ENCODE measurements around the gene SHLD3.
"Not testable (repeated sequence)": the region's sequence is repeated elsewhere in the genome, so short reads cannot be mapped to it uniquely, and the experiment has no call there.

Gene SHLD3, protein sequence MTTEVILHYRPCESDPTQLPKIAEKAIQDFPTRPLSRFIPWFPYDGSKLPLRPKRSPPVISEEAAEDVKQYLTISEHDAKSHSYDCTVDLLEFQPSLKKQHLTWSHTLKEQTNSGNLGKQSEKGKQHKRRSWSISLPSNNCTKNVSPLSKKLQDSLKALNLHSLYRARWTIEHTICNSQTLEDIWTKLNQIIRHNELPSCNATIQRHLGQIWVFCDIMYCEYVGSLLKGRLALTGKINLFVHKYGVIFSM

DNA sequence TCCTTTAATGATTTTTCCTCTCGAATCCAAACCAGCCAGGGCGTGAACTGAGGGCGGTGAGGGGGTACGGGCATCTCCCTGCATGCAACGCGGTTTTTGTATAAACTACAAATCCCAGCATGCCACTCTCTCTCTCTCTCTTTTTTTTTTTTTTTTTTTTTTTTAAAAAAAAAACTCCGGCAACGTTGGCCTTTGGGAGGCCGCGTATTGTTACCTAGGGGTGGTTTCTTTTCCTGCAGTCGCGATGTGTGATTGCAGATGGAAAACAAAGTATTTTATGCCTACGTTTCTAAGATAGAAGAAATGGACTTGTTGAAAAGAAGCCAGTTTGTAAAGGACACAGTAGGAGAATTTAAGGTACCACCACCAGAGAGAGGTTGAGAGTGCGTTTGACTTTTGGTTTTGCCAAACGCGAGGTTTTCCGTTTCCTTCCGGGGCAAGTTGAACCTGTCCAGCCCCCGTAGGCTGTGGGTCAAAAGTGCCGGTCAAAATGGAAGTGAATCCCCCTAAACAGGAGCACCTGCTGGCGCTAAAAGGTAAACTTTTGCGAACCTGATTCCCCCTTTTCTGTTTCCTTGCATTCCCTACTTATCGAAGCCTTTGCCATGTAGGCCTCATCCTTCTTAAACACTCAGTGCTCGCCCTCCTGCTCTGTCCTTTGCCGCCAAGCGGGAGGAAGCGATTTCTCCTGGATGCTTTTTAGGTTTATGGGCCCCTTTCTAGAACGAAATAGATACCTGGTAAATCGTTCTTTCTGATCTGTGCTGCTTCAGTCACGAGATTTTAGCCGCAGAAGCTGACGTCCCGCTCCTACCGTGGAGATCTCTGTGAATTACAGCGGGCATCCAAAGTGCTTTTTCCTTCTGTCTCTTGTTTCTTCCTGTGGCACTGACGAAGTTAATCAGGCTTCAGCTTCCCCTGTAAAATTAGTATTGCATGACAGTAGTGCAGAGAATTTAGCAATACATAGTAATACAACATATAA lies at the start of gene SHLD3, which contains the start of gene TRAPPC13:
Gene SHLD3, plus strand, starts transcription at position 457 of the 985 bp plus-strand sequence. CDS start 4,561 bp downstream, outside the sequence.
Gene TRAPPC13, plus strand, starts transcription at position 457 of the 985 bp plus-strand sequence. Its CDS starts 34 bp downstream, at position 491.
- peak; percentile 91 for DNase-seq (ENCODE audit: low spot score)

DNA sequence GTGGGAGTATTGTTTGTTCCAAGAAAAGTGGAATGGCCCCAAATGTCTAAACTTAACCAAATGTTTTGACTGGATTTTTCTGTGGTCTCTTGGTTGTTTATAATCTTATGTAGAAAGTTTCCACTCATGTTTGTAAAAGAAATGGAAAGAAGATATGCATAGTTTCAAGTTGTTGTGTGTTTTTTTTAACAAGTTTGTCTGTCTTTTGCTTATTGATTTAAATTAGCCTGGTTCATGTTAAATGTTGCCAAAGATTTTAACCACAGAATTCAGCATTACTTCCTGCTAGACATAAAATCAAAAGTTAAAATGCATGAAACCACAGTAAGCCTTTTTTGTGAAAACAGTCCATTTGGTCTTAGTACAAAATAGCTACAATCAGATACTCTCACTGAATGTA lies 47.7 kb upstream of the SHLD3 start:
- no peak for DNase-seq (ENCODE audit: low spot score)

DNA sequence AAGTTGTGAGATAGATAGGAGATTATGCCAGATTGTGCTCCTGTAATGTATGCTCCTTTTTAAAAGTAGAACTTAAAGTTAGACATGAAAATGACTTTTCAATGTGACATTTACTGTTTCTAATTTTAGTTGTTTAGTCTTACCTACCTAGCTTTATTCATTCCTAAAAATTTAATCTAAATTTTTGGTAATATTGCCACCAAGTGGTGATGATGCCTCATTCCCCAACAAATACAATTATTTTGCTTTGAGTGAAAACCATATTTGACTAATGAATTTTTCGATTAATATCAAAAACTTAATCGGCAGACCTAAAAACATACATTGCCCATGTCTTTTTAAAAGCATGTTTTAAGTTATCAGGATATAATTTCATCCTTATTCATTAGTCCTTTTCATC lies 36.1 kb upstream of the SHLD3 start:
- DNase-seq (ENCODE audit: low spot score): no peak

DNA sequence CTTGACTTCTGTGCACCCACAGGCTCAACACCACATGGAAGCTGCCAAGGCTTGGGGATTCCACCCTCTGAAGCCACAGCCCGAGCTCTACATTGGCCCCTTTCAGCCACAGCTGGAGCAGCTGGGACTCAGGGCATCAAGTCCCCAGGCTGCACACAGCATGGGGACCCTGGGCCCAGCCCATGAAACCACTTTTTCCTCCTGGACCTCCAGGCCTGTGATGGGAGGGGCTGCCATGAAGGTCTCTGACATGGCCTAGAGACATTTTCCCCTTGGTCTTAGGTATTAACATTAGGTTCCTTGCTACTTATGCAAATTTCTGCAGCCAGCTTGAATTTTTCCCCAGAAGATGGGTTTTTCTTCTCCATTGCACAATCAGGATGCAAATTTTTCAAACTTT lies 23.1 kb upstream of the SHLD3 start:
- not testable (repeated sequence) for DNase-seq (ENCODE audit: low spot score)

DNA sequence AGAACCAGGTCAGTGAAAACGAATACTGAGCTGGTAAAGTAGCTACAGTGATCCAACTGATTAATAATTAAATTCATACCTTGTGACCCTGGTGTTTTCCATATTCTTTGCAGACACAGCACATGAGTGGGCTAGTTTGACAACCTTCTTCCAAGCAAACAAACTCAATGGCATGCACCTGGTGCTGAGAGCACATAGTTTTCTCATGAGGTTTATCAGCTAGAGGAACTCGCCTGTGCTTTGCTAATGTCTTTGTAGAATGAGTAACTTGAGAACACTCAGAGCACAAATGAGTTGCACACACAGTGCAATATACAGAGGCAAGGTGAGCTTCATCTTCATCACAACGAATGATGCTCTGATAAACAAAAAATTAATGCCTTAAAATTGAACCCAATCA lies 13.3 kb upstream of the SHLD3 start:
- DNase-seq (ENCODE audit: low spot score): no peak

DNA sequence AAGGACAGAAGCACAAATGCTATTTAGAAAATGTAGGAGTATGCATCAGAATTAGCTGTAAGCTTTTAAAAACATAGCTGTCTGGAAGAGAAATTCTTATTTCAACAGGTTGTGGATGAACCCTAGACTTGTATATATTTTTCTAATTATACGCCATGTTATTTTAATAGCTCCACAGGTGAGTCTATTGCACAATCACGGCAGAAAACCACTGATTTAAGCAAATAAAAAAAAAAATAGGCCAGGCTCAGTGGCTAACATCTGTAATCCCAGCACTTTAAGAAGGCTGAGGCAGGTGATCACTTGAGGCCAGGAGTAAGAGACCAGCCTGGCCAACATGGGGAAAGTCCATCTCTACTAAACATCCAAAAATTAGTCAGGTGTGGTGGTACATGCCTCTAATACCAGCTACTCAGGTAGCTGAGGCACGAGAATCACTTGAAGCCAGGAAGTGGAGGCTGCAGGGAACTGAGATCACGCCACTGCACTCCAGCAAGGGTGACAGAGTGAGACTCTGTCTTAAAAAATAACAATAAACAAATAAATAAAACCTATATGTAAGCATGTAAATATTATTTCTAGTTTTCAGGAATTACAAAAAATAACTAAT lies 12.4 kb upstream of the SHLD3 start:
- DNase-seq (ENCODE audit: low spot score): no peak

DNA sequence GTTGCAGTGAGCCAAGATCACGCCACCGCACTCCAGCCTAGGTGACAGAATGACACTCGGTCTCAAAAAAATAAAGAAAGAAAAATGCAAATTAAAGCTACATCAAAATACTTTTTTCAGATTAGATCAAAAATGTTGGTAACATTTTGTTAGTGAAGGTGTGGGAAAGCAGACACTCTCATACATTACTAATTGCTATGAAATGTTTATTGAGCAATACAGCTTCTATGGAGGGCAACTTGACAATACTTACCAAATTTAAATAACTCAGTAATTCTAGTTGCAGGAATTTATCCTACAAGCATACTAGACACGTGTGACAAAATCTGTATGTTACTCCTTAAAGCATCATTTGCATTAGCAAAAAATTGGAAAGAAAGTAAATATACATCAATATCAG lies 4.8 kb upstream of the SHLD3 start:
- DNase-seq (ENCODE audit: low spot score): no peak

DNA sequence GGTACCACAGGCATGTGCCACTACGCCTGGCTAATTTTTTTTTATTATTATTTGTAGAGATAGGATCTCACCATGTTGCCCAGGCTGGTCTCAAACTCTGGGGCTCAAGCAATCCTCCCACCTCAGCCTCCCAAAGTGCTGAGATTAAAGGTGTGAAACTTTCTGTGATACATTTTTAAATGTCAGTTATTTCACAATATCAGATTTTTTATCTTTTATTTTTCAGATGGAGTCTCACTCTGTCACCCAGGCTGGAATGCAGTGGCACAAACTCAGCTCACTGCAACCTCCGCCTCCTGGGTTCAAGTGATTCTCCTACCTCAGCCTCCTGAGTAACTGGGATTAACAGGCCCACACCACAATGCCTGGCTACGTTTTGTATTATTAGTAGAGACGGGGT lies 2.9 kb upstream of the SHLD3 start:
- DNase-seq (ENCODE audit: low spot score): not testable (repeated sequence)

DNA sequence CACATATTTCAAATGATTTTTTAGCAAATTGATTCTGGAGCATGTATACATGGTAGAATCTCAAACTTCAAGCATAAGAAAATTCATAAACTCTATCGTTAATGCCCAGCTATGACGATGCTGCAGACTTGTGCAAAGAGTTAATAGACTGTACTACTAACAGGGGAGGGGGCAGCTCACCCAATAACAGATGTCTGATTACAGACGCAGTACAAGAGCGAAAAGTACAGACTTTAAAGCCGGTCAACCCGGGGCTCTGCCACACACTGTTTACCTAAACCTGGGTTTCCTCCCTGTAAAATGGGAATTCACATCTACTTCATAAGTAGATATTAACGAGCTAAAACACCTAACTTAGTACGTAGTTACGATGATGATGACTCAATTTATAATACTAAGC lies 1.3 kb upstream of the SHLD3 start:
- peak; percentile 0 for DNase-seq (ENCODE audit: low spot score)

DNA sequence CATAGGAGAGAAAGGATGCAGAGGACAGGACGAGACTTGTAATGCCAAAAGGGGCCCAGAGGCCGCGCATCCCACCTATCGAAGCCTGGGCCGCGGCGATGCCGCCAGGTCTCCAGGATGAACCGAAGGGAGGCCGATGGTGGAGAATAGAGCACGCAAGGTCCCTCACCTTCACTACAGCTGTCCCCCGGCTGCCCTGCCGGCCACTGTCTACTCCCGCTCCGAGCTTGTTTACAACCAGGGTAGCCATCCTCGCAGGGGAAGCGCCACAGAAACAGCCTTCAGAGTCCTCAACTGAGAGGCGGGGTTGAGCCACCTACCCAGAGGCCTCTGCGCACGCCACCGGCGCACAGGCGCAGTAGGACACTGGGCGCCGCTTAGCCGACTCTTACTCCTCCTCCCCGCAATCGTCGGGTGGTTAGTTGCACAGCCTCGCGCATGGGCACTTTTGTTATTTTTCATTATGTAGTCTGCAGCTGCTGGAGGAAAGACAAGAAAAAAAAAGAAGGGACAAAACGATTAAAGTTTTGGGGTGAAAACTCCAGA lies 729 bp upstream of the SHLD3 start, which contains the start of gene TRIM23:
Gene TRIM23, minus strand, starts transcription at position 309 of the 546 bp plus-strand sequence. Its CDS starts 59 bp downstream, at position 250.
- peak; percentile 92 for DNase-seq (ENCODE audit: low spot score)

DNA sequence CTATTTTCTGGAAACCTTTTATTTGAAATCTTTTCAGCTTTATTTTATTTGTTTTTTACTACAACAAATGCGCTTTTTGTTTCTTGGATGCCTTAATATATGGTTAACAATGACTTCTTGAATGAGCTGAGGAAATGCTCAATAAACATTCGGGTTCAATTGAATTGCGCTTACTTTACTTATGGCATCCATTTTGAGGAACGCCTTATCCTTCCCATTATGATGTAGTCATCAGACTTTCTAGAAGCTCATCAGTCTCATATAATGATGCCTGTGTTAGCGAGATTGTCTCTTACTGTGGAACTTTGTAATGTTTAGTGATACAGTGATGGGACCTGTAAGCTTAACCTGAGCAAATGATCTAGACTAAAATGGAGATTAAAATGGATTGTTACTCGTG lies 916 bp downstream of the SHLD3 start:
- no peak for DNase-seq (ENCODE audit: low spot score)

DNA sequence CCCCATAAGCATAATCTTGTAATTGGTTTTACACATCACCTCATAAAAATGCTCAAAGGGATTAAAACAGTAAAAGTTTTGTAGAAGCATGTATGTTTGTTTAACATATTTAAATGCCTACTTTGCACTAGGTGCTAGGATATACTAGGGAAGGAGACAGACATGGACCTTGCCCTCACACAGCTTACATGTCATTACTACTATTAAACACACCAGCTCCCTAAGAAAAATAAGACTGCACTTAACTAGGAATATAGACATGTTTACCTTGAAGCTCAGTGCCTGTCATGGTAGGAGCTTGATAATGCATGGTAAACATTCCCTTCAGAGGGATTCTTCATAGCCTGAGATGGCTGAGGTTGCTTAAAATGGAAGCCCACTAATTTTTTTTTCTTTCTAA lies 6.2 kb downstream of the SHLD3 start:
- DNase-seq (ENCODE audit: low spot score): no peak

DNA sequence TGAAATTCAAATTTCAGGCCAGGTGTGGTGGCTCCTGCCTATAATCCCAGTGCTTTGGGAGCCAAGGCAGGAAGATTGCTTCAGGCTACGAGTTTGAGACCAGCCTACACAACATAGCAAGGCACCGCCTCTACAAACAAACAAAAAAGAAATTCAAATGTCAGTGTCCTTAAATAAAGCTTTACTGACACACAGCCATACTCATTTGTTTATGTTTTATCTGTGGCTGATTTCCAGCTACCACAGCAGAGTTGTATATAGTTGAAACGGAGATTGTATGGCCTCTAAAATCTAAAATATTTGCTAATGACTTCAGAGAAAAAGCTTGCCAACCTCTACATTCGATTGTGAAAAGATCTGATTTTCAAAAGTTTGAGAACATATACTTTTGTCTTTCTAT lies 15.4 kb downstream of the SHLD3 start:
- DNase-seq (ENCODE audit: low spot score): no peak

DNA sequence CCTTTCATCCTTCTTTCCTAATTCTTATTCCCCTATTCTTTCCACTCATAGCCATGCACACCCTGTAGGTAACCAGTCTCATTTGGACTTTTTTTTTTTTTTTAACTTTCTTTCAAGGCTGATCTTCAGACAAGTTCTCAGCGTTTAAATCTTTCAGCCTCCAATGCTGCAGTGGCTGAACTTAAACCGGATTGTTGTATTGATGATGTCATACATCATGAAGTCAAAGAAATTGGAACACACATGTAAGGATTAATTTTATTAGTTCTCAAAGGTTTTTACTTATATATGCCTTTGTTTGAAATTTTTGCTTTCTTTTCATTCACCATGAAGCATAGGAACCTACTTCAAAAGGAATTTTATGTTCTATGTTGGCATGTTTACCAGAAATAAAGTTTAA lies 22.1 kb downstream of the SHLD3 start:
- DNase-seq (ENCODE audit: low spot score): no peak

DNA sequence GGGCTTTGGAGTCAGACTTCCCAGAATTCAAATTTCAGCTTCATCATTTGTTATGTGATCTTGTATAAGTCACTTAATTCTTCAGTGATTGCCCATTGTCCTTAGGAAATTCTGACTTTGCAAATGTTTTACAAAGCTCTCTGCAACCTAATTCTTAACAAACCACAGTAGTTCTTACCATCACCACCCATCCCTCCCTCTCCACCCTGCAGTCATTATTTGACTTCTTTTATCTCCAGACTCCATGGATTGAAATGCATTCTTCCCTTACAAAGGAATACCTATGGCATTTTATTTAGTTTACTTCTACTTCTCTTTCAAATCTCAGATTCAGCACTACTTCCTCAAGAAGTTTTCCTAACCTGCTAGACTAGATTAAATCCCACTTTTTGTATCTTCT lies 23.1 kb downstream of the SHLD3 start:
- no peak for DNase-seq (ENCODE audit: low spot score)

DNA sequence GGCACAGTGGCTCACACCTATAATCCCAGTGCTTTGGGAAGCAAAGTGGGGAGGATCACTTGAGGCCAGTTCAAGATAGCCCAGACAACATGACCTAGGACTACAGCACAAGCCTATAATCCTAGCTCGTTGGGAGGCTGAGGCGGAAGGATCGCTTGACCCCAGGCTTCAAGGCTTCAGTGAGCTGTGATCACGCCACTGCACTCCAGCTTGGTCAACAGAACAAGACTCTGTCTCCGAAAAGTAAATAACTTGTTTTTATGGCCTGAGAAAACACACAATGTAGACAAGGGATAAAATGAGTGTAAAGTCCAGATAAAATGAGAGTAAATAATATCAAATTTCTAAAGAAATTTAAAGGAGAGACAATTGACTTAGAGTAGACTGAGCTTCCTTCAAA lies 26.3 kb downstream of the SHLD3 start:
- DNase-seq (ENCODE audit: low spot score): no peak

DNA sequence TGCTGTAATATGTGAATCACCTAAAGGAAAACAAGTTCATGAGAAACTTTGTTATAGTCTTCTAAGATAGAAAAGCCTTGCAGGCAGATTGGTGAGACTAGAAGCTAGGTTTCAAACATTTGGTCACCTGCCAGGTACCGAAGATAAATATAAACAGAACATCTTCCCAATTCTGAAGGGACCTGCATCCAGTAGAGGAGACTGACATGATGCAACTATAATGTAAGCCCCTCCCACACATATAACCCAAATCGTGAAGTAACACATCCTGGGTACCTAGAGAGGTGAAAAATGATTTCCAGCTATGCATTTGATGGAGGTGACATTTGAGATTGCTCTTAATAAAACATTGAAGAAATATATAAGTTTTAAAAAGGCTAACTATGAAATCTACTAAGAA lies 29.9 kb downstream of the SHLD3 start:
- no peak for DNase-seq (ENCODE audit: low spot score)

DNA sequence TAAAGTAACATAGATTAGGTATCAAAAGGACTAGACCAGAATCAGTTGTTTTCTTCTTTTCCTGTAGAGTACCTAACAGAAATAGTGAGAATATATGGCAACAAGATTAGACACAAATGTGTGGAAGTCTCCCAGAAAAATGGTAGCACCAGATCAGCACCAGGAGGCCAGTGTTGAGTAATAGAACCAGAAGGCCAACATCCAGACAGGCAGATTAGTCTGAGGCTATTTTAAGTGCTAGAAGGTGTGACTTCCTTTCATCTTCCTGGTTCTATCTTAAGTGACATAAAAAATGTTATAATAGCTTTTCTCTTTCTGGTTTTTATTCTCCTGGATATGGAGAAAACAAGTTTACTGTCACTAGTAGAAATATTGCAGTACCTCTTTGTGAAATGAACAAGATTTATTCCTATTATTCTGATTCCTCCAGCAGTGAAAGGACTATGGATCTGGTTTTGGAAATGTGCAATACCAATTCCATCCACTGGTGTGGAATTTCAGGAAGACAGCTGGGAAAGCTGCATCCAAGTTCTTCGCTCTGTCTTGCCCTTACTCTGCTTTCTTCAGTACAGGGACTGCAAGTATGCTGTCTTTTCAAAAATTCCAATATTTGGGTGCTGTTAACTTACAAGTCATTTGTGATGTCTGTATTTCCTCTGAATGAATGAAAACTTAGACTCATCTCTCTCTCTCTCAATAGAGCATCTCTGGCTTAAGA lies 39.1 kb downstream of the SHLD3 start:
- no peak for DNase-seq (ENCODE audit: low spot score)

DNA sequence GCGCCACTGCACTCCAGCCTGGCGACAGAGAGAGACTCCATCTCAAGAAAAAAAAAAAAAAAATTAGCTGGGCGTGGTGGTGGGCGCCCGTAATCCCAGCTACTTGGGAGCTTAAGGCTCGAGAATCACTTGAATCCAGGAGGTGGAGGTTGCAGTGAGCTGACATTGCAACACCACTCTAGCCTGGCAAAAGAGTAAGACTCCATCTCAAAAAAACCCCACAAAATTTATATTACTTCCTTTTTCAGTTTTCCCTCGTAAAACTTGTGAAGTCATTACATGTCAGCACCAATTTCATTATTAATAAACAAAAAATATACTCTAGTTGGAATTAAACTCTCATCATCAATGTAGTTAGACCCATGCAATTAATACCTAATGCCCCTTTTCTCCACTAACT lies 43.9 kb downstream of the SHLD3 start:
- DNase-seq (ENCODE audit: low spot score): no peak

DNA sequence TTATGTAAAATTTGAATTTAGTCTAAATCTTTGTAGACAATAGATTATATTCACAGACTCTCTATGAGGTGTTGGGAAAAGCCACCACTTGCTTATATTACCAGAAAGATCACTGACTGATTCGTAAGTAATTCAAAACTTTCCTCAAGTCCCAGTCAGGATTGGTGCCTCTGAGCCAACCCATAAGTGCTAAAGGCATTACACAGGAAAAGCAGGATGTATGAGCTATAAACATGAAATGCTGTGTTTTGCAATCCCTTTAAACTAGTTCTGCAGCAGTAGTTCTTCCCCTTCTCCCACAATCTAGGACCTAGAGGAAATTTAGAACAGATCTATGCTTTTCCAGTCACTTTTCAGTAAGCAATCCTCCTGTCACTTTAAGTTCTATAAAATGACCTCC lies 48.0 kb downstream of the SHLD3 start:
- no peak for DNase-seq (ENCODE audit: low spot score)

DNA sequence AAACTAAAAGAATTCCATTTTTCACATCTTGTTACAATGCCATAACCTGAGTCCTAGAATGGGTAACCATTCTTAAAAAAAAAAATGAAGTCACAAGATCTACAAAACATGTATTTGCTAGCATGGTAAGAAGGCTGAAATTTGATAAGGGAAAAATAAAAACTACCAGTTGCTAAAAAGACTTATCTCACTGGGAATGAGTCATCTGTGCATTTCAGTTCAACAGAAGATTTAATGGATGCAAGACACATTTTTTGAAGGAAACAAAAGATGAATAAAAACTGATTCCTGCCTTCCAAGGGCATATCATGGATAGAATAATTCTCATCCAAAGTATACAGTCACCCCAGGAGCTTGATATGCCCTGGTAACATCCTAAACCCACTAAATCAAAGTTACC lies 49.9 kb downstream of the SHLD3 start:
- no peak for DNase-seq (ENCODE audit: low spot score)

DNA sequence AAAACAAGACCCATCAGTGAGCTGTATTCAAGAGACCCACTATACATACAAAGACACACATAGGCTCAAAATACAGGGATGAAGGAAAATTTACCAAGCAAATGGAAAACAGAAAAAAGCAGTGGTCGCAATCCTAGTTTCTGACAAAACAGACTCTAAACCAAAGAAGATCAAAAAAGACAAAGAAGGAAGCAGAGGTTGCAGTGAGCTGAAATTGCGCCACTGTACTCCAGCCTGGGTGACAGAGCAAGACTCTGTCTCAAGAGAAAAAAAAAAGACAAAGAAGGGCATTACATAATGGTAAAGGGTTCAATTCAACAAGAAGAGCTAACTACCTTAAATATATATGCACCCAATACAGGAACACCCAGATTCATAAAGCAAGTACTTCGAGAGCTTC lies 51.2 kb downstream of the SHLD3 start:
- DNase-seq (ENCODE audit: low spot score): not testable (repeated sequence)
